Activated T-cell treated with anti-CD3 and anti-CD28 coated beads for 4 hours (primary cell): ENCODE data around the gene NUP107.

Experiments
- DNase-seq: peaks from one replicate; pipeline ENCODE4 v3.0.0-alpha.2; 2020

Gene NUP107

DNA sequence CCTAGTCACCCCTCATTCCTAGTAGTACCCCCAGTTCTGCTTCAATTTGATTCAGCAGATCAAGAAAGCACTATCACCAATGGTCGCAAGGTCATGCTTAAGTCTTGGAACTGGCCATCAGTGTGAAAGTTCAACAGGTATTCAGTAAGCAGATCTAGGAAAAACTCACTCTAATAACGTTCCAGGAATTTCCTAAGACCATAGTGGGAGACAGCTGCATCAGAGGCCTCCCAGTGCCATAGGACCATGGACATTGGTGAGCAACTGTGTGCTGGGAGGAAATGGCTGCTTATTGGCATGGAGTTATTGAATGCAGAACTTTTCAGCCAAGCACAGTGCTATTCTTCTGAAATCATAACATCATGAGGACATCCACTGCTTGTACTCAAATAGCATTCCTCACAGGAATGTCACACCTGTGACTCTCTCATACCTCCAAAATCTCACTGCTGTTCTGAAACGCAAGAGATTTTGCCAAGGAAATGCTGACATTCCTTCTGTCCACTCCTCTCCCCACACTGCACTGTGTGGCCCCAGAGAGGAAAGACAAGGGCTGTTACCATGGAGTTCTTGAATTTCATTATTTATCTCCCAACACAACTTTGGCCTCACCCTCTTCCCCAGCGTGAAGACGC, 90.3 kb downstream of the NUP107 start:
- no peak for DNase-seq

DNA sequence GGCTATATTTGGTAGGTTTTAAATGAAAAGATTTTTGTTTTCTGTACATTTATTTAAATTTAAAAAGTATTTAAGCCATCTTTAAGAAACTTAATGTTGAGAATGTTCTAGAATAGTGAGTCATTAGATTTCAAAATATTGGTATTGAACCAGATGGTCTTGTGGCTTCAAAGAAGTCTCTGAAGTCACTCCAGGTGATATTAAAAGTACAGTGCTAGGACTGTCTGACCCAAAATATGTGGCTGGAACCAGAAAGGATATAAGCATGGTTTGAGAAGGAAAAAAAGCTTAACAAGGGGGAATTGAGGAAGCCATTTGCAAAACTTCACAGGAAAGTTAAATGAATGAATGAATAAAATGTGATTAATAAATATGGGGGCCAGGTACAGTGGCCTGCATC, 92.5 kb downstream of the NUP107 start:
- DNase-seq: no peak

DNA sequence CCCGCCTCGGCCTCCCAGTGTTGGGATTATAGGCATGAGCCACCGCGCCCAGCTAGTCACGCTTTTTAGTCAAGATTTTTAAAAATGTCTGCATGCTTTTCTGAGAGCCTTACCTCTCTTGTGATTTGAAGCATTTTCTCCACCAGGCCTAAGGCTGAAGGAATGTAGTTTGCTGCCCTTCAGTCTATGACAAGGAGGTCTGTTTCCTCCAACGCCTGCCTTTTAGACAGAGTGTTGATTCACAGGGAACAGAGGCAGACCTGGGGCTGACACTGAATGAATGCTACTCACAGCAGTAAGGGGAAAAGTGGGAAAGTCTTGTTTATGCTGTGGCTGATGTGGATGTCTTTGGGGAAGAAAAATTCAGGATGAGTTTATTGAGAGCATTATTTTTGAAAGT, 94.0 kb downstream of the NUP107 start:
- no peak for DNase-seq

DNA sequence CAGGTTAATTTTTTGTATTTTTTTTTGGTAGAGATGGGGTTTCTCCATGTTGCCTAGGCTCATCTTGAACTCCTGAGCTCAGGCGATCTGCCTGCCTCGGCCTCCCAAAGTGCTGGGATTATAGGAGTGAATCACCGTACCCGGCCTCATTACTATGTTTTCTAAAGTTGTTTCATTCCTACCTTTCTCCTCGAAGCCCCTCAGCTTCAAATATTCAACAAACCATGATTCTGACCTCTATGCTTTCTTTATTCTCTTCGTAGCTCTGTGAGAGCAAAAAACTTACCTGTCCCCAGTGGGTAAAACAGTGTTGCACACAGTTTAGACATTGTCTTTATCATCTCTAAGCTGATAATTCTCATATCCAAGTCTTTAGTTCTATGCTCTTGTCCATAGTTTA, 95.0 kb downstream of the NUP107 start:
- no peak for DNase-seq

DNA sequence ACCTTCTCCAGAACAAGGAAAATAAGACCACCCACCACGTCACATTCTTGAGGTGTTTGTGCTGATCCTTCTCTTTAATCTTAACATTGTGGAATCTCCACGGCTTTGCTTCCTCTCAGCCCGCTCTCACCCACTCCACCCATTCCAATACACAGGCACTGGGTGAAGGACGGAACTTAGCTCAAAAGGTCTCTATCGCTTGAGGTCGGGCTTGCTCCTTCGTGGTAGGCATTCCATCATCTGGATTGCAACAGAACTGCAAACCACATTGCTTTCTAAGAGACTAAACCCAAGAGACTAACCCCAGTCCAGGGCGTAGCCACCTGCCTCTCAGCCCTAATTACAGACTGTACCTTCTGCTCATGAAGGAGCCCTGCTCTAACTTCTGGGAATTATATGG, 97.2 kb downstream of the NUP107 start:
- no peak for DNase-seq

DNA sequence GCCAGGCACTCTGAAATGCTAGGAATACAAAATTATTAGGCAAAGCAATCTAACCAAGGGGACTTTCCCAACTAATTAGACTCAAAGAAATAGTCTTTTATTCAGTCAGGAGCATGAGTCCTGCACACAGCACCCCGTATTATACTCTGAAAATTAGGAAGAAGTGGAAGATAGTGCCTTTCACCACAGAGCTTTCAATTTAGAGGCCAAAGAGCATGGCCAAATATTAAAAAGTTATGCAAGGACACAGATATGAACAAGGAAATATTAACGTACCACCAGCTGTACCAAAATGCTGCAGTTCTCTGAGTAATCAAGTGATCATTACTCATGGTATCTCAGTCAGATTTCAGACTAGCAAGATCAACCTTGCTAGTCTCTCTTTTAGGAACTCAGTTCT, 98.6 kb downstream of the NUP107 start:
- DNase-seq: no peak

DNA sequence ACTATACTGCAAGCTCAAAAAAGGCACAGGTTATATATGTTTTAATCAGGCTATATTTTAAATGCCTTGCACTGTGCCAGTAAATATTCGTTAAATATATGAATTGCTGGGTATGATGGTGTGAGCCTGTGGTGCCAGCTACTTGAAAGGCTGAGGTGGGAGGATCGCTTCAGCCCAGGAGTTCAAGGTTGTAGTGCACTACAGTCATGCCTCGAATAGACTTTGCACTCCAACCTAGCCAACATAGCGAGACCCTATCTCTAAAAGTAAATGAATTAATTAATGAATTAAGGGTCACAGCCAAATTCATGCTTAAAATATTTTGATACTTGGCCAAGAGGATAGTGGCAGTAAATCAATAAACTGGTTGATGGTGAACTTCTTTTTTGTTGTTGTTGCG, 99.0 kb downstream of the NUP107 start:
- DNase-seq: no peak

DNA sequence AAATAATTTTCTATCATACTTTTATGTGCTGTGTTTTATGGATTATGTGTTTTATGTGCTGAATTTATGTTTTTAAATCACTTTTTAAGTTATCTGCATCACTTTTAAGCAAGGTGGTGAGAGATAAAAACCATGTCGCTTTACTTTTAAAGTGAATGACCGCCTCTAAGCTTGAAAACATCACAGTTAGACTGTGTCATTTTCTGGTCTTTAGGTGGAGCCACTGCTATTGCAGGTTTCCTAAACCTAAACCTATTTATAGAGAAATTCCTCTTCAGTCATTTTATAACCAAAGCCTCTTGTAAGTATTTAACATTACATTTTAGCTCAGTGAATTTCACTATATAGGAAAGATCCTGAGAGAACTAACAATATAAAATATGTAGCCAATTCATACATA, 100.2 kb downstream of the NUP107 start:
- no peak for DNase-seq

DNA sequence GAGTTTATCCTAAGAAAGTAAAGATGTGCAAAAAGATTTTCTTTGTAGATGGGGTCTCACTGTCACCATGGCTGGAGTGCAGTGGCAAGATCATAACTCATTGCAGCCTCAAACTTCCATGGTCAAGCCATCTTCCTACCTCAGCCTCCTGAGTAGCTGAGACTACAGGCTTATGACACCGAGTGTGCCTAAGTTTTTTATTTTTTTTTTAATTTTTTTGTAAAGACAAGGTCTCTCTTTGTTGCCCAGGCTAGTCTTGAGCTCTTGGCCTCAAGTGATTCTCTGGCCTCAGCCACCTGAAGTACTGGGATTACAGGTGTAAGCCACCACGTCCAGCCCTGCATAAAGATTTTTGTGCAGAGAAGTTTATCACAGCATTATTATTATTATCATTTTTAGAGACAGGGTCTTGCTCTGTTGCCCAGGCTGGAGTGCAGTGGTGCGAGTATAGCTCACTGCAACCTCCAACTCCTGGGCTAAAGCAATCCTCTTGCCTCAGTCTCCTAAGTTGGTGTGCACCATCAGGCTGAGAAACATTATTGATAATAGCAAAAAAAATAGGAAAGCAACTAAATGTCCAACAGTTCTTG, 101.9 kb downstream of the NUP107 start:
- no peak for DNase-seq

DNA sequence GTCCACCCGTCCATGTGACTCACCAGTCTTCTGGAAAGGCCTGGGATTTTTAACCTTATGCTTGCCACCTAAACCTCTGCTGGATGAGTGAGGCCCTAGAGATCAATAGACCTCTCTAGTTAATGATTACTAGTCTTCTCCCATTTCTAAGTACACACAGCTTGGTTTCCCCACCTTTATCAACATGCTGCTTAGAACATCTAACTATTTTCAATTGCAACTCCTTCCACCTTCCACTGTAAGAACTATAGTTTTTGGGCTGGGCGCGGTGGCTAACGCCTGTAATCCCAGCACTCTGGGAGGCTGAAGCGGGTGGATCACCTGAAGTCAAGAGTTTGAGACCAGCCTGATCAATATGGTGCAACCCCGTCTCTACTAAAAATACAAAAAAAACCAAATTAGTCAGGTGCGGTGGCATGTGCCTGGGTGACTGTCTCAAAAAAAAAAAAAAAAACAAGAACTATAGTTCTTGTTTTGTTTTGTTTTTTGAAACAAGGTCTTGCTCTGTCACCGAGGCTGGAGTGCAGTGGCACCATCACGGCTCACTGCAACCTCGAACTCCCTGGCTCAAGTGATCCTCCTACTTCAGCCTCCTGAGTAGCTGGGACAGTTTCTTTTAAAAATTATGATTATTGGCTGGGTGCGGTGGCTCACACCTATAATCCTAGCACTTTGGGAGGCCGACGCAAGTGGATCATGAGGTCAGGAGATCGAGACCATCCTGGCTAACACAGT, 102.5 kb downstream of the NUP107 start:
- DNase-seq: no peak

DNA sequence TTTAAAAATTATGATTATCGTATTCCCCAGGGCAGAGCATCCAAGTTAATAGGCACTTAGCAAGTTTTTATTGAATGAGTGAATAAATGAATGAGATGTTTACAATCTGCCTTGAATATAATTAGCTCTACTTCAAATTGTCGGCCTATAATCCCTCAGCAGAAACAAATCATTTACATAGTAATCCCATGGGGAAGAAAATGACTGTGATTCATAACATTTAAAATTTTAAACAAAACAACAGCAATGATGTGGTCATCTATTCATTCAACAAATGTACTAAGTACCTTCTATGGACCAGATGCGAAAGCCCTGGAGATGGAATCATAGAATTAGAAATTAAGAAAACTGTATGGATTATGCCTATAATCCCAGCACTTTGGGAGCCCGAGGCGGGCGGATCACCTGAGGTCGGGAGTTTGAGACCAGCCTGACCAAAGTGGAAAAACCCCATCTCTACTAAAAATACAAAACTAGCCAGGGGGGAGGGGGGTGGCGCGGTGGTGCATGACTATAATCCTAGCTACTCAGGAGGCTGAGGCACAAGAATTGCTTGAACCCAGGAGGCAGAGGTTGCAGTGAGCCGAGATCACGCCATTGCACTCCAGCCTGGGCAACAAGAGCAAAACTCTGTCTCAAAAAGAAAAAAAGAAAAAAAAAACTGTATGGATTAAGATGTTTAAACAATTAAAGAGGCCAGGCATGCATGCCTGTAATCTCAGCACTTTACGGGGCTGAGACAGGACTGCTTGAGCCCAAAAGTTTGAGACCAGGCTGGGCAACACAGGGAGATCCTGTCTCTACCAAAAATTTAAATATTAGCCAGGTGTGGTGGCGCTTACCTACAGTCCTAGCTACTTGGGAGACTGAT, 103.5 kb downstream of the NUP107 start:
- DNase-seq: no peak

DNA sequence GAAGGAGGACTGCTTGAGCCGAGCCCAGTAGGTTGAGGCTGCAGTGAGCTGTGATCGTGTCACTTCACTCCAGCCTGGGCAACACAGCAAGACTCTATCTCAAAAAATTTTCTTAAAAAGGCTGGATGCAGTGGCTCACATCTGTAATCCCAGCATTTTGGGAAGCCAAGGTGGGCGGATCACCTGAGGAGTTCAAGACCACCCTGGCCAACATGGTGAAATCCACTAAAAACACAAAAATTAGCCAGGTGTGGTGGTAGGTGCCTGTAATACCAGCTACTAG, 104.1 kb downstream of the NUP107 start:
- DNase-seq: no peak

DNA sequence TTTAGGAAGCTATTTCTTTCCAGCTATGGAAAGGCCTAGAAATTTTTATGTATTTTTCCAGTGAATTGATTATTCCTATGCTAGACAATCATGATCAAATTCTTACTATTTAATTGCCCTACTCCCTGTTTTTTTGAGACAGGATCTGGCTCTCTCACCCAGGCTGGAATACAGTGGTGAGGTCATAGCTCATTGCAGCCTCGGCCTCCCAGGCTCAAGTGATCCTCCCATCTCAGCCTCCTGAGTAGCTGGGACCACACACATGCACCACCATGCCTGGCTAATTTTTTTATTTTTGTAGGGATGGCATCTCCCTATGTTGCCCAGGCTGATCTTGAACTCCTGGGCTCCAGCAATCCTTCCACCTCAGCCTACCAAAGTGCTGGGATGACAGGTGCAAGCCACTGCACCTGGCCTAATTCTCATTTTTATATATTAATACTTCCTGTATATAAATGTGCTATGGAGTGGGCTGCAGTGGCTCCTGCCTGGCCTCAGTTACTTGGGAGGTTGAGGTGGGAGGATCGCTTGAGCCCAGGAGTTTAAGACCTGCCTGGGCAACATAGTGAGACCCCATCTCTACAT, 105.2 kb downstream of the NUP107 start:
- no peak for DNase-seq

DNA sequence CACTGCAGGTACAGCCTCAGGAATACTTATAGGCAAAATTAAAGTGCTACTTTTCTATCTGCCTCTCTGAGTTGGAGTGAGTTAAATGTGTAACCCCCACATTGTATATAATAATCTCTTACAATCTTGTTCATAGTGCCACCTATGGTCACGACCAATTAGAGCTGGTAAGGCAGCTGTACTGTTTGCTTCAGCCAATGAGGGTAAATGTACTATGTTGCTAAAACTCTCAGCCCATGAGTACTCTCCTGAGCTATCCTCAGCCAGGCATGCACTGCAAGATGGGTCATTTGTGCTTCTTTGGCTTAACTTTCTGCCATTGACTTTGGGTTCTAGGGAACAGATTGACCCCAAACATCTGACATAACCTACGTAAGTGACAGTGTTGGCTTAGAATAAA, 106.2 kb downstream of the NUP107 start:
- DNase-seq: peak; percentile 11

DNA sequence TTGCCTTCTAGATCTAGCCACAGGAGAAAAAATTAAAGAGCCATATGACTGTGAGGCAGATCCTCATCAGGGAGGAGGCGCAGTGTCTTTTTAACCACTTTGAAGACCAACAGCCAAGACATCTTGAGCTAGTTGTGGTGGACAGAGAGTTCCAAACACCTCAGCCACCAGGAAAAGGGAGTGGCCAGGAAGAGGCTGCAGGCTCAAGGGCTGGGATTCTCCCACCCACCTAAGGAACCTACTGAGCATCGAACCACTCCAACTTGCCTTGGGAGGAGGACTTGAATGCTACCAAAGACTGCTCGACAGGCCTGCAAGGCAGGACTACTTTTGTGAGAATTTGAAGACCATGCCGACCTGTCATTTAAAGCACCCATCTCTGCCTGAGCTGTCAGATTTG, 106.7 kb downstream of the NUP107 start:
- no peak for DNase-seq

DNA sequence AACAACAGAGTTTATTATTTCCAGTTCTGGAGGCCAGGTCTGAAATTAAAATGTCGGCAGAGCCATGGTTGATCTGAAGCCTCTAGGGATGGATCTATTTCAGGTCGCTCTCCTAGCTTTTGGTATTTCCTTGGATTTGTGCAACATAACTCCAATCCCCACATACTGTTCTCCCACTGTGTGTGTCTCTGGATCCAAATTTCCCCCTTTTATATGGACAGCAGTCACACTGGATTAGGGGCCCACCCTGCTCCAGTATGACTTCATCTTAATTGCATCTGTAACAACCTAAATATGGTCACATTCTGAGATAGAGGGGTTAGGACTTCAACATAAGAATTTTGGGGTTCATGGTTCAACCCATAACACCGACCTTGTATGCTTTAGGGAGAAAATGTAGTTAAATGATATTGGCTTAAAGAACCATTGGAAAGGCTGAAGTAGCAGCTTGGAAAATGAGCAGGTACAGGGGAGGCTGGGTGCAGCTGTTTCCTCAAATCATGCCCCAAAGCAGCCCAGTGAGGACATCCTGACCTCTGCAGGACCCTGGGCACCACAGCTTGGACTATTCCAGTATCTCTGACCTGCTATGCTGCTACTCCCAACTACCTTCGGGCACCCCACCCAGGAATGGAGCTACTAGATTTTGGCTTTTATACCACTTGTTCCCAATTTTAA, 107.3 kb downstream of the NUP107 start:
- DNase-seq: no peak

DNA sequence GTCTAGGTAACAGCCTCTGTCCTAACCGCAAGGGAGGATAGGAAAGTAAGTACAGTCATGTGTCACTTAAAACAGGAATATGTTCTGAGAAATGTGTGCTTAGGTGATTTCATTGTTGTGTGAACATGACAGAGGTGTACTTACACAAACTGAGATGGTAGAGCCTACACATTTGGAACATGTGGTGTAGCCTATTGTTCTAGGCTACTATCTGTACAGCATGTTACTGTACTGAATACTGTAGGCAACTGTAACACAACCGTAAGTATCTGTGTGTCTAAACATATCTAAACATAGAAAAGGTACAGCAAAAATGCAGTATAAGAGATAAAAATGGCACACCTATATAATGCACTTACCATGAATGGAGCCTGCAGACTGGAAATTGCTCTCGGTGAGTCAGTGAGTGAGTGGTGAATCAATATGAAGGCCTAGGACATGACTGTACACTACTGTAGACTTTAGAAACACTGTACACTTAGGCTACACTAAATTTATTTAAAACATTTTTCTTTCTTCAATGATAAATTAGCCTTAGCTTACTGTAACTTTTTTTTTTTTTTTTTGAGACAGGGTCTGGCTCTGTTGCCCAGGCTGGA, 108.0 kb downstream of the NUP107 start:
- no peak for DNase-seq
